HepG2 (cell line): ENCODE results near the gene REEP3. TPM values are rescaled to one million over a fixed set of nuclear protein-coding genes. Genes with fewer than 3 reads are reported as not detected.

Experiments
- ATAC-seq: fragments of 200-7000 bp; cut with Tn5 transposase; 3 replicates; pipeline ENCODE4 v1.9.1; 2020; ENCODE audit warnings: mild to moderate bottlenecking, moderate library complexity
- BruUV-seq: library from RNA; stranded (reverse); fragments of 400-500 nt; replicated peaks from 2 replicates; lab custom pipeline; 2021; lab: Mats Ljungman, UMichigan
- CTCF ChIA-PET: fragments of 300-600 bp; formaldehyde crosslinking; extraction: SDS; loops from one replicate; lab custom pipeline; 2021; ENCODE audit warnings: low total read pairs, inconsistent platforms, low intra/inter-chr PET ratio; lab: Yijun Ruan, JAX
- POLR2A ChIA-PET: fragments of 350-600 bp; sonication (Branson Sonifier 250); formaldehyde crosslinking; loops from one replicate; lab custom pipeline; 2020; ENCODE audit warnings: antibody characterized with exemption, inconsistent platforms; lab: Yijun Ruan, JAX
- DNase-seq: peaks from one replicate; pipeline ENCODE4 v3.0.0-alpha.2; 2015; ENCODE audit warnings: low spot score
- FAIRE-seq: peaks from 3 replicates; lab custom pipeline; 2011; peaks lifted over from hg19 to GRCh38; lab: Jason Lieb, UNC
- H2AFZ ChIP-seq: one replicate; pipeline ENCODE4 v1.6.1; 2011; ENCODE audit warnings: low read length, inconsistent platforms
- H3K27ac ChIP-seq: fragments of 300-600 bp; 3 replicates; pipeline ENCODE4 v1.8.0; 2011; ENCODE audit warnings: mixed run types, mild to moderate bottlenecking, mixed read lengths, low read length, inconsistent platforms; ENCODE audit not compliant: insufficient read depth; ENCODE audit errors: extremely low read length
- H3K27me3 ChIP-seq, 2 experiments: fragments of 200-600 bp in 1 of 2; 2 replicates in 1 of 2; 3 replicates in 1 of 2; pipeline versions ENCODE4 v1.6.0 to v1.8.0; 2011; ENCODE audit warnings: low read length in 2 of 2, mild to moderate bottlenecking in 2 of 2, moderate library complexity in 2 of 2, inconsistent platforms in 1 of 2; ENCODE audit not compliant: insufficient read depth in 2 of 2, control insufficient read depth in 1 of 2
- H3K36me3 ChIP-seq, 2 experiments: fragments of 200-600 bp in 1 of 2; replicated peaks in 1 of 2; 2 replicates in 1 of 2; 3 replicates in 1 of 2; pipeline versions ENCODE4 v1.5.1 to v1.8.0; 2011; ENCODE audit warnings: low read length in 2 of 2, inconsistent platforms in 1 of 2; ENCODE audit not compliant: insufficient read depth in 2 of 2, control insufficient read depth in 1 of 2
- H3K4me1 ChIP-seq: 2 replicates; pipeline ENCODE4 v1.5.1; 2012; ENCODE audit warnings: low read length, inconsistent platforms; ENCODE audit not compliant: insufficient read depth
- H3K4me2 ChIP-seq: 2 replicates; pipeline ENCODE4 v1.6.0; 2011; ENCODE audit warnings: low read depth, low read length, inconsistent platforms
- H3K4me3 ChIP-seq, 3 experiments: fragments of 200-600 bp in 1 of 3; sonication (generic), shearing (Covaris generic) in 1 of 3; replicated peaks in 1 of 3; 2 replicates each; pipeline ENCODE4 v1.5.1; 2011 to 2016; ENCODE audit warnings: low read length in 3 of 3, inconsistent platforms in 2 of 3, low read depth in 2 of 3, mild to moderate bottlenecking in 2 of 3, control low read depth in 1 of 3, mixed read lengths in 1 of 3; ENCODE audit not compliant: insufficient read depth in 1 of 3
- H3K79me2 ChIP-seq: one replicate; pipeline ENCODE4 v1.6.1; 2011; ENCODE audit warnings: low read length, inconsistent platforms; ENCODE audit not compliant: insufficient read depth
- H3K9ac ChIP-seq: 2 replicates; pipeline ENCODE4 v1.6.0; 2011; ENCODE audit warnings: mild to moderate bottlenecking, low read depth, low read length, inconsistent platforms; ENCODE audit not compliant: insufficient read depth
- H3K9me3 ChIP-seq: 2 replicates; pipeline ENCODE4 v1.5.1; 2012; ENCODE audit warnings: mild to moderate bottlenecking, low read length
- H4K20me1 ChIP-seq: 2 replicates; pipeline ENCODE4 v1.6.0; 2011; ENCODE audit warnings: inconsistent platforms, mild to moderate bottlenecking, low read length, moderate library complexity; ENCODE audit not compliant: insufficient read depth
- IRF2 ChIP-seq: IDR thresholded peaks from 2 replicates; pipeline ENCODE4 v1.6.1; 2018; ENCODE audit warnings: missing genetic modification reagents, missing compliant biosample characterization
- MAFF ChIP-seq: IDR thresholded peaks from 2 replicates; pipeline ENCODE4 v1.6.1; 2011; ENCODE audit warnings: low read depth, low read length, improper control_type of control experiment
- MAFK ChIP-seq, 2 experiments: IDR thresholded peaks in 1 of 2; conservative IDR thresholded peaks in 1 of 2; 2 replicates each; pipeline ENCODE4 v1.6.1; 2011; ENCODE audit warnings: improper control_type of control experiment in 2 of 2, low read length in 2 of 2
- POLR2G ChIP-seq: fragments of 200-400 bp; formaldehyde crosslinking; IDR thresholded peaks from 2 replicates; pipeline ENCODE4 v1.6.1; 2018; ENCODE audit warnings: mild to moderate bottlenecking, low read depth, low read length, moderate library complexity
- XRCC5 ChIP-seq: fragments of 200-400 bp; formaldehyde crosslinking; optimal IDR thresholded peaks from 2 replicates; pipeline ENCODE3; 2017; ENCODE audit warnings: mild to moderate bottlenecking, low read length
- ZNF142 ChIP-seq: sonication (generic); formaldehyde crosslinking; IDR thresholded peaks from 2 replicates; pipeline ENCODE4 v1.4.0; 2020; ENCODE audit warnings: missing genetic modification reagents
- ZNF232 ChIP-seq: sonication (generic); formaldehyde crosslinking; IDR thresholded peaks from 2 replicates; pipeline ENCODE4 v1.4.0; 2020; ENCODE audit warnings: missing genetic modification reagents, borderline replicate concordance
- ZNF343 ChIP-seq: sonication (generic); formaldehyde crosslinking; IDR thresholded peaks from 2 replicates; pipeline ENCODE4 v1.4.0; 2020; ENCODE audit warnings: mild to moderate bottlenecking, missing genetic modification reagents
- ZNF562 ChIP-seq: sonication (generic); formaldehyde crosslinking; IDR thresholded peaks from 2 replicates; pipeline ENCODE4 v1.8.0; 2022; ENCODE audit warnings: missing genetic modification reagents, borderline replicate concordance
- in situ Hi-C: cut with HindIII; loops from 2 replicates; pipeline ENCODE4 v1.10.0; 2017; ENCODE audit warnings: low pct_unique_long_range_greater_than_20kb; ENCODE audit not compliant: extremely low pct_ligation_motif_present
- intact Hi-C: fragments of 100-400 bp; cut with micrococcal nuclease; formaldehyde crosslinking; loops from one replicate; pipeline ENCODE4 v1.10.0; 2022; ENCODE audit not compliant: unreplicated experiment
- polyA plus RNA-seq, 8 experiments: library from polyadenylated mRNA; depleted of rRNA in 3 of 8; stranded (reverse) in 7 of 8; unstranded in 1 of 8; fragments of >200 nt; fragmentation: Illumina TruSeq in 4 of 8; extraction: Trizol in 4 of 8; gene quantifications; 2 replicates each; pipeline versions ENCODE4 v1.2.1 to v1.2.3, GENCODE V29; 2011 to 2016; ENCODE audit warnings: low read depth in 4 of 8, missing spikeins in 1 of 8, mixed read lengths in 1 of 8; ENCODE audit not compliant: insufficient read depth in 1 of 8
- small RNA-seq, 3 experiments: library from RNA; depleted of rRNA; stranded (forward); fragments of <200 nt; gene quantifications; one replicate each; pipeline ENCODE3, GENCODE V24; 2012; ENCODE audit warnings: low read depth in 2 of 3, low replicate concordance in 1 of 3; ENCODE audit not compliant: insufficient read length in 3 of 3, insufficient read depth in 2 of 3
- total RNA-seq, 5 experiments: library from RNA; depleted of rRNA; stranded (reverse); fragments of >200 nt; fragmentation: Illumina TruSeq; extraction: Trizol; gene quantifications; 2 replicates each; pipeline ENCODE4 v1.2.3, GENCODE V29; 2016; ENCODE audit warnings: low read depth in 1 of 5

REEP3 gene
- total and polyA plus RNA-seq, 2 of the 13 experiments (the other 11 are each of a cell fraction or from before 2014, with no cell fraction given) = 7.1 to 31.4 TPM

- no peaks in the 10 kb centered on the region for H3K27me3 ChIP-seq
- intact Hi-C loops (no loop called here), in situ Hi-C loops (no loop called here)
- H4K20me1 ChIP-seq = no peaks in the 10 kb centered on the region
- no peaks in the 10 kb centered on the region for H3K4me1 ChIP-seq
- no peak for TF ChIP-seq IRF2 (CRISPR knock-in tag)
- no peak for TF ChIP-seq ZNF142 (CRISPR knock-in tag)
- no peak for TF ChIP-seq ZNF343 (CRISPR knock-in tag)
- peak; percentile 90 for TF ChIP-seq MAFF
- no peak for TF ChIP-seq ZNF232 (CRISPR knock-in tag)
- TF ChIP-seq XRCC5 = no peak
- no peak for TF ChIP-seq ZNF562
- TF ChIP-seq POLR2G = no peak
- peak; percentile 89 to 95 for TF ChIP-seq MAFK (conservative IDR thresholded peaks at IDR 0.05 in 1 of 2, IDR thresholded peaks at IDR 0.05 in 1 of 2; ENCODE audit: low read length in 2 of 2)
- H3K79me2 ChIP-seq = no peaks in the 10 kb centered on the region
- DNase-seq (no peak), FAIRE-seq (no peak), ATAC-seq (no peak)
- no peak overlapping the region for H3K27ac ChIP-seq
- H3K4me3 ChIP-seq = no peak overlapping the region
- H2AFZ ChIP-seq = no peak overlapping the region
- POLR2A ChIA-PET = no interaction called here
- no TSS peak for BruUV-seq
- no peak overlapping the region for H3K4me2 ChIP-seq
- H3K36me3 ChIP-seq = no peaks in the 10 kb centered on the region
- no peaks in the 10 kb centered on the region for H3K9me3 ChIP-seq
- CTCF ChIA-PET = no interaction called here
- no peak overlapping the region for H3K9ac ChIP-seq
Observed at GRCh38 chr10:63673846-63674245, 152.6 kb downstream of the REEP3 start.

Small RNA genes lying within 50 kb of the gene (small RNA-seq; reads per million reads assigned to genes)
- gene AC022022.1 = 0 reads per million in 3 experiments

Other genes starting within 250 kb of the REEP3 start
- gene JMJD1C, start 55.4 kb upstream of the REEP3 start, total RNA-seq (2016; rRNA removed; fragmentation: Illumina TruSeq; extraction: Trizol) = 42.7 and 51.4 TPM in 2 replicates
- 34.9 and 42.3 TPM in 2 replicates for gene JMJD1C, start 55.4 kb upstream of the REEP3 start, polyA plus RNA-seq (2011; rRNA removed)